DOHH2 (cell line): Measurements from ENCODE around the gene SEC31B.

ENCODE experiments used
- H3F3A ChIP-seq: fragments of 200-600 bp; sonication (generic), shearing (Covaris generic); 2 replicates; pipeline ENCODE4 v1.6.0; 2016; ENCODE audit warnings: antibody characterized with exemption, mild to moderate bottlenecking; ENCODE audit not compliant: control insufficient read depth, insufficient read depth
- H3K27ac ChIP-seq: fragments of 200-600 bp; sonication (generic); 2 replicates; pipeline ENCODE4 v1.5.1; 2014; ENCODE audit warnings: low read depth, mild to moderate bottlenecking, low read length, moderate library complexity
- H3K27me3 ChIP-seq: fragments of 200-600 bp; sonication (generic); 2 replicates; pipeline ENCODE4 v1.6.1; 2014; ENCODE audit warnings: mild to moderate bottlenecking, low read length, mixed read lengths; ENCODE audit not compliant: control insufficient read depth
- H3K36me3 ChIP-seq: fragments of 200-600 bp; sonication (generic); 2 replicates; pipeline ENCODE4 v1.6.1; 2014; ENCODE audit warnings: mild to moderate bottlenecking, low read length, moderate library complexity, mixed read lengths; ENCODE audit not compliant: control insufficient read depth
- H3K4me1 ChIP-seq: fragments of 200-600 bp; sonication (generic); 2 replicates; pipeline ENCODE4 v1.6.1; 2014; ENCODE audit warnings: mild to moderate bottlenecking, low read length, mixed read lengths; ENCODE audit not compliant: control insufficient read depth
- H3K4me2 ChIP-seq: fragments of 200-600 bp; sonication (generic); 2 replicates; pipeline ENCODE4 v1.6.0; 2014; ENCODE audit warnings: mild to moderate bottlenecking, low read length, moderate library complexity
- H3K4me3 ChIP-seq: fragments of 200-600 bp; sonication (generic); 2 replicates; pipeline ENCODE4 v1.5.1; 2014; ENCODE audit warnings: mild to moderate bottlenecking, low read length, mixed read lengths
- H3K79me2 ChIP-seq: fragments of 200-600 bp; sonication (generic); 2 replicates; pipeline ENCODE4 v1.6.1; 2014; ENCODE audit warnings: mild to moderate bottlenecking, low read length, mixed read lengths; ENCODE audit not compliant: control insufficient read depth
- H3K9me2 ChIP-seq: fragments of 200-600 bp; sonication (generic); replicated peaks from 2 replicates; pipeline ENCODE4 v1.6.1; 2014; ENCODE audit warnings: mild to moderate bottlenecking, low read length, mixed read lengths; ENCODE audit not compliant: control insufficient read depth
- H3K9me3 ChIP-seq: fragments of 200-600 bp; sonication (generic); 2 replicates; pipeline ENCODE4 v1.6.1; 2014; ENCODE audit warnings: antibody characterized with exemption, low read length, mixed read lengths; ENCODE audit not compliant: control insufficient read depth, insufficient read depth
- H4K20me1 ChIP-seq: fragments of 200-600 bp; sonication (generic); 2 replicates; pipeline ENCODE4 v1.6.0; 2014; ENCODE audit warnings: low read depth, mild to moderate bottlenecking, antibody characterized with exemption, low read length, moderate library complexity; ENCODE audit not compliant: control insufficient read depth, insufficient read depth
- EZH2phosphoT487 ChIP-seq: fragments of 200-600 bp; sonication (generic); IDR thresholded peaks from 2 replicates; pipeline ENCODE4 v1.6.1; 2017; ENCODE audit warnings: borderline replicate concordance, mild to moderate bottlenecking, antibody characterized with exemption, low read length, moderate library complexity, mixed read lengths
- TF ChIP-seq, protein P1 (sequence below): fragments of 200-600 bp; sonication (generic); IDR thresholded peaks from one replicate; pipeline ENCODE4 v1.5.1; 2014; ENCODE audit warnings: antibody characterized with exemption, mild to moderate bottlenecking, low read depth, low read length; ENCODE audit not compliant: poor library complexity, severe bottlenecking

The SEC31B gene

GRCh38 chr10:100516847-100517246 is 2.8 kb downstream of the SEC31B start:
- no peaks in the 10 kb centered on the region for H3K9me2 ChIP-seq
- no peaks in the 10 kb centered on the region for H3K27me3 ChIP-seq
- H3K4me2 ChIP-seq = no peak overlapping the region
- no peaks in the 10 kb centered on the region for H3F3A ChIP-seq
- no peaks in the 10 kb centered on the region for H3K79me2 ChIP-seq
- no peaks in the 10 kb centered on the region for H3K4me1 ChIP-seq
- peaks cover 10% of the 10 kb centered on the region for H3K36me3 ChIP-seq
- no peak for TF ChIP-seq EZH2phosphoT487
- TF ChIP-seq, protein P1, sequence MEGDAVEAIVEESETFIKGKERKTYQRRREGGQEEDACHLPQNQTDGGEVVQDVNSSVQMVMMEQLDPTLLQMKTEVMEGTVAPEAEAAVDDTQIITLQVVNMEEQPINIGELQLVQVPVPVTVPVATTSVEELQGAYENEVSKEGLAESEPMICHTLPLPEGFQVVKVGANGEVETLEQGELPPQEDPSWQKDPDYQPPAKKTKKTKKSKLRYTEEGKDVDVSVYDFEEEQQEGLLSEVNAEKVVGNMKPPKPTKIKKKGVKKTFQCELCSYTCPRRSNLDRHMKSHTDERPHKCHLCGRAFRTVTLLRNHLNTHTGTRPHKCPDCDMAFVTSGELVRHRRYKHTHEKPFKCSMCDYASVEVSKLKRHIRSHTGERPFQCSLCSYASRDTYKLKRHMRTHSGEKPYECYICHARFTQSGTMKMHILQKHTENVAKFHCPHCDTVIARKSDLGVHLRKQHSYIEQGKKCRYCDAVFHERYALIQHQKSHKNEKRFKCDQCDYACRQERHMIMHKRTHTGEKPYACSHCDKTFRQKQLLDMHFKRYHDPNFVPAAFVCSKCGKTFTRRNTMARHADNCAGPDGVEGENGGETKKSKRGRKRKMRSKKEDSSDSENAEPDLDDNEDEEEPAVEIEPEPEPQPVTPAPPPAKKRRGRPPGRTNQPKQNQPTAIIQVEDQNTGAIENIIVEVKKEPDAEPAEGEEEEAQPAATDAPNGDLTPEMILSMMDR = no peak
- H4K20me1 ChIP-seq = no peaks in the 10 kb centered on the region
- no peaks in the 10 kb centered on the region for H3K9me3 ChIP-seq
- H3K27ac ChIP-seq = no peak overlapping the region
- H3K4me3 ChIP-seq = no peak overlapping the region

DNA sequence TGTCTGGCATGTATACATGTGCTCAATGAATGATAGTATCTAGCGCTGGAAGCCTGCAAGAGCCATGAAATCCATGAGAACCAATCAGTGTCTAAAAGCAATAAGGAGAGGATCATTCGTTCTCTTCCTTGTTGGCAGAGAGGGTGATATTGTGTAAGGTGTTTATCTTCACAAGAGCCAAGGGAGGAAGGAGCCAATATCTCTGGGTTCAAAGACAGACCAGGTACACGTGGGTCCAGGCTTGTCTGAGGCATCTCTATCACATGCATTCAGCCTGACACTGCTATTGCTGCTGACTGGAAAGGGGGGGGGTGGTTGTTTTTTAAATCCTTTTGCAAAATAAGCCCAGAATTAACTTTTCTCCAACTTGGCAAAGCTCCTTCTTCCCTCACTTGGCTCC is 4.0 kb downstream of the SEC31B start:
- Histone ChIP-seq H3K9me2 (no peaks in the 10 kb centered on the region), H4K20me1 (no peaks in the 10 kb centered on the region), H3K79me2 (no peaks in the 10 kb centered on the region), H3K27me3 (no peaks in the 10 kb centered on the region), H3K4me3 (no peak overlapping the region), H3K4me2 (no peak overlapping the region), H3K36me3 (peaks cover 10% of the 10 kb centered on the region), H3K27ac (no peak overlapping the region), H3K9me3 (no peaks in the 10 kb centered on the region), H3F3A (no peaks in the 10 kb centered on the region), H3K4me1 (no peaks in the 10 kb centered on the region)
- no peak for TF ChIP-seq EZH2phosphoT487
- TF ChIP-seq, protein P1 = no peak

DNA sequence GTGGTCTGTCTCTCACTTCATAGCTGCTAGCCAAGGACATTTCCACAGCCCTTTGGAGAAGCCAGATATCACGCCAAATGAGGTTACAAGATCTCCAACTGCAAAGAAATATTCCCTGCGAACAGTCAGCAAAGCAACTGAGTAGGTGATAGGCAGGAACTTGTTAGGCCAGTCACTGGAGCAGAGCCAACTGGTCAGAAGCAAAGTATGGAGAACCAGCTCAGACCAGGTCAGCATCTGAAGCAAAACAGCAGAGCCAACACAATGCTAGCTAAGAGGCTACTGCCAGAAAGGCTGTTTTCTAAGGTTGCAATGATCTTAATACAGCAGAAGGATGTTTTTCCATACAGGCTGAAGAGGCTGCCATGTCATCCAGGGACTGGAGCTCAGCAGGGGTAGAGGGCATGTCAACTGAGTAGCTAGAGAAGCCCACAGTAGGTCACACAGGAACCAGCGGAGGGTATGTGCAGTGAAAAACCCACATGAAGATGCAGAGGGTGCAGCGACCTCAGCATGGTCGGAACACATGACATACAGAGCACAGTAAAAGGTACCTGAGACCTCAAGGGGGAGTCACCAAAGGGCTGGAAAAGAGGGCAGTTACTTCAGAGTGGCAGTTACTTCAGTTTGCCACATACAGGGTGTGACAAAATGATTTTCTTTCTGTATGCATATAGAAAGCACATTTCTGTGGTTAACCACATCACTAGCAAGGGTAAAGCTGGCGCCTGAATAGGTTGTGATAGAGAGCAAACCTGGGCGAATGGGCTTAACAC is 8.9 kb downstream of the SEC31B start:
- H3K27me3 ChIP-seq = no peaks in the 10 kb centered on the region
- no peak overlapping the region for H3K4me2 ChIP-seq

More for the DNA sequence above, 8.9 kb downstream of the SEC31B start:
- TF ChIP-seq, protein P1 = no peak
- no peak for TF ChIP-seq EZH2phosphoT487
- Histone ChIP-seq H3K36me3 (peaks cover 26% of the 10 kb centered on the region; the same call in 1 of the 2 replicates), H3K4me1 (no peaks in the 10 kb centered on the region), H3K9me2 (no peaks in the 10 kb centered on the region), H3K9me3 (no peaks in the 10 kb centered on the region), H4K20me1 (no peaks in the 10 kb centered on the region), H3F3A (no peaks in the 10 kb centered on the region), H3K79me2 (no peaks in the 10 kb centered on the region), H3K4me3 (no peak overlapping the region), H3K27ac (no peak overlapping the region)
